ENCODE data around the gene CARNS1. TPM values are rescaled to one million over a fixed set of nuclear protein-coding genes. Genes with fewer than 3 reads are reported as not detected.

CARNS1 gene
- total RNA-seq, 1 donor from 2014 or later: 14.5 TPM

DNA sequence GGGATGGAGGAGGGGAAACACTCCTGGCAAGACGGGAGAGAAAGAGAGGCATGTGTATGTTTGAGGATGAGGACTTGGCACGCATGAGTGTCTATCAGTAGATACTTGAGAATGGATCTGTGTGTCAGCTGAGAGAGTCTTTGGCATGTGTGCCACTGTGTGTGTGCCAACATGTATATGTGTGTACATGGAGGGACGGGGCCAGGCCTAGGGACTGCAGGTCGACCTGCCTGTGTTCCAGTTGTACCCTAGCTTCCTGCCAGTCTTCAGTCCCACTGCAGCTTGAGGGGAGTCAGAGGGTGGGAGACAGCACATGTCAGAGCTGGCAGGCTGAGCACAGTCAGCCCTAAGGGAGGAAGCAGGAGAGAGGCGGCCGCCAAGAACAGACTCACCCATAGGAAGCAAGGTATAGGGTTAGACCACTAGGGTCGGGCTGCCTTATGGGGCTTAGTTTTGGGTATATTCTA, 47.7 kb upstream of the CARNS1 start:
- no peak for TF ChIP-seq CTCF (IDR thresholded peaks at IDR 0.05; ENCODE audit: borderline replicate concordance)
- intact Hi-C loops (cut with micrococcal nuclease): no loop called here

DNA sequence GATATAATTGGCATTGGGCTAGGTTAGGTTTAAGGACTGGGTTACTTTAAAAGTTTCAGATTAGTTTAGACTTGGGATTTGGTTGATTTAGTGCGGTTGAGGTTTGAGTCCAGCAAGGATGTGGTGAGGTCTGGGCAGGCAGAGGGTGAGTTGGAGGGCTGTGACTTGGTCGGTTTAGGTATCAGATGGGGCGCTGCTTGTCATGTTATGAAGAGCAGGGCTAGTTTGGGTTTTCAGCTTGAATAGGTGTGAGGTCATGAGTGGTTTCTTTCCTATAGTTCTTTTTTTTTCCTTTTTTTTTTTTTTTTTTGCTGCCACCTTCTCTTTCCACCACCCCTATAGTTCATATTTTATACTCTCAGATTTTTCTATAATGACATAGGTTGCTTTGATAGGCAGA, 46.9 kb upstream of the CARNS1 start:
- H3K36me3 ChIP-seq: no peaks in the 10 kb centered on the region
- DNase-seq: no peak
- no peak overlapping the region for H3K27ac ChIP-seq (replicated peaks)
- peaks cover 59% of the 10 kb centered on the region for H3K4me1 ChIP-seq
- H3K9me3 ChIP-seq (replicated peaks): no peaks in the 10 kb centered on the region
- no peak overlapping the region for H3K4me3 ChIP-seq
- no peak for TF ChIP-seq CTCF (IDR thresholded peaks at IDR 0.05; ENCODE audit: borderline replicate concordance)
- H3K27me3 ChIP-seq (ENCODE audit: low read depth): no peaks in the 10 kb centered on the region
- intact Hi-C loops (cut with micrococcal nuclease): no loop called here

More for the DNA sequence above, 47.7 kb upstream of the CARNS1 start:
- Histone ChIP-seq H3K27ac (replicated peaks) (no peak overlapping the region), H3K36me3 (no peaks in the 10 kb centered on the region), H3K4me1 (peaks cover 53% of the 10 kb centered on the region), H3K9me3 (replicated peaks) (no peaks in the 10 kb centered on the region), H3K4me3 (no peak overlapping the region), H3K27me3 (ENCODE audit: low read depth) (no peaks in the 10 kb centered on the region)
- no peak for DNase-seq

- H3K4me1 ChIP-seq: peaks cover 66% of the 10 kb centered on the region
- no peak for TF ChIP-seq CTCF (IDR thresholded peaks at IDR 0.05; ENCODE audit: borderline replicate concordance)
- H3K36me3 ChIP-seq: no peaks in the 10 kb centered on the region
- no peak for DNase-seq
- intact Hi-C loops (cut with micrococcal nuclease): no loop called here
- H3K27me3 ChIP-seq (ENCODE audit: low read depth): peaks cover 1% of the 10 kb centered on the region
- no peaks in the 10 kb centered on the region for H3K9me3 ChIP-seq (replicated peaks)
- no peak overlapping the region for H3K27ac ChIP-seq (replicated peaks)
- no peak overlapping the region for H3K4me3 ChIP-seq
Observed at GRCh38 chr11:67369275-67369674, 46.2 kb upstream of the CARNS1 start.

GRCh38 chr11:67369801-67370284, 45.6 kb upstream of the CARNS1 start:
- intact Hi-C loops (cut with micrococcal nuclease): no loop called here
- Histone ChIP-seq H3K4me1 (peaks cover 71% of the 10 kb centered on the region), H3K27ac (replicated peaks) (no peak overlapping the region), H3K36me3 (no peaks in the 10 kb centered on the region), H3K9me3 (replicated peaks) (no peaks in the 10 kb centered on the region), H3K27me3 (ENCODE audit: low read depth) (peaks cover 7% of the 10 kb centered on the region), H3K4me3 (no peak overlapping the region)
- DNase-seq: no peak
- no peak for TF ChIP-seq CTCF (IDR thresholded peaks at IDR 0.05; ENCODE audit: borderline replicate concordance)

- Histone ChIP-seq H3K36me3 (no peaks in the 10 kb centered on the region), H3K27ac (replicated peaks) (no peak overlapping the region), H3K4me1 (peaks cover 71% of the 10 kb centered on the region), H3K27me3 (ENCODE audit: low read depth) (peaks cover 12% of the 10 kb centered on the region), H3K4me3 (no peak overlapping the region), H3K9me3 (replicated peaks) (no peaks in the 10 kb centered on the region)
- intact Hi-C loops (cut with micrococcal nuclease): no loop called here
- no peak for TF ChIP-seq CTCF (IDR thresholded peaks at IDR 0.05; ENCODE audit: borderline replicate concordance)
- DNase-seq: no peak
Observed at GRCh38 chr11:67370351-67371076, 45.0 kb upstream of the CARNS1 start.

All from left ventricle myocardium inferior (tissue), 1 donor.